Testis (tissue), 3 donors: ENCODE data around the gene COL15A1. TPM values are rescaled to one million over a fixed set of nuclear protein-coding genes. Genes with fewer than 3 reads are reported as not detected.
A peak's percentile ranks its signal among the peaks of the same experiment; 100 is the strongest.

Experiments
- DNase-seq: peaks from one replicate; pipeline ENCODE4 v3.0.0-alpha.2; 2019
- H3K27ac ChIP-seq, 2 donors: fragments of 200-600 bp; sonication (generic); one replicate each; pipeline ENCODE4 v1.5.1; 2019
- H3K27me3 ChIP-seq: fragments of 200-600 bp; sonication (generic); one replicate; pipeline ENCODE4 v1.5.1; 2019
- H3K36me3 ChIP-seq: fragments of 200-600 bp; sonication (generic); one replicate; pipeline ENCODE4 v1.5.1; 2017; ENCODE audit warnings: low read depth; ENCODE audit errors: missing control alignments
- H3K4me1 ChIP-seq: fragments of 200-600 bp; sonication (generic); one replicate; pipeline ENCODE4 v1.5.1; 2019
- H3K4me3 ChIP-seq, 2 donors: fragments of 200-600 bp; sonication (generic); one replicate each; pipeline ENCODE4 v1.5.1; 2017 to 2019
- H3K9me3 ChIP-seq: fragments of 200-600 bp; sonication (generic); one replicate; pipeline ENCODE4 v1.5.1; 2017
- CTCF ChIP-seq, 3 experiments: fragments of 450-650 bp in 2 of 3; fragments of 200-600 bp in 1 of 3; sonication (generic) in 1 of 3; IDR thresholded peaks; one replicate each; pipeline ENCODE4 v1.5.1; 2016 to 2019; ENCODE audit warnings: antibody characterized with exemption in 3 of 3, mild to moderate bottlenecking in 2 of 3, moderate library complexity in 1 of 3
- POLR2A ChIP-seq: fragments of 450-650 bp; IDR thresholded peaks from one replicate; pipeline ENCODE4 v1.6.1; 2017; ENCODE audit warnings: antibody characterized with exemption, mild to moderate bottlenecking, moderate library complexity
- WGBS, 2 donors: methylation state at CpG; one replicate each; pipeline ENCODE4 v1.1.5; 2018; 5-methylcytosine and 5-hydroxymethylcytosine counted together
- intact Hi-C: fragments of 100-400 bp; cut with DNase I; formaldehyde crosslinking; loops from one replicate; pipeline ENCODE4 v1.15.1; 2023; ENCODE audit warnings: low total_unique reads
- polyA plus RNA-seq: library from polyadenylated mRNA; stranded (reverse); fragments of 350-450 nt; fragmentation: Illumina TruSeq; extraction: RNeasy Lipid Tissue Mini Kit (QIAGEN cat#74804); gene quantifications from one replicate; pipeline ENCODE4 v1.2.3, GENCODE V29; 2014; ENCODE audit warnings: low read depth, low replicate concordance; ENCODE audit not compliant: insufficient read depth
- total RNA-seq, 2 donors: library from RNA; depleted of rRNA; stranded (reverse); fragments of >200 nt; gene quantifications; one replicate each; pipeline ENCODE4 v1.2.3, GENCODE V29; 2016

Gene COL15A1
- total and polyA plus RNA-seq, 3 donors from 2014 or later, result 37.2 to 55.5 (median 49.4) TPM

- WGBS, 2 donors, result 48 to 74% methylated on average over 16 to 18 of the region's 18 CpGs
Measured at GRCh38 chr9:98986866-98987651, 43.4 kb downstream of the COL15A1 start.

GRCh38 chr9:98989036-98990000 is 45.6 kb downstream of the COL15A1 start:
- no peak overlapping the region for H3K4me3 ChIP-seq
- H3K9me3 ChIP-seq, result no peaks in the 10 kb centered on the region
- no peaks in the 10 kb centered on the region for H3K27me3 ChIP-seq
- intact Hi-C loops, result no loop called here
- H3K27ac ChIP-seq, result no peak overlapping the region
- no peaks in the 10 kb centered on the region for H3K36me3 ChIP-seq
- no peak for TF ChIP-seq CTCF (IDR thresholded peaks at IDR 0.05)
- no peak for TF ChIP-seq POLR2A
- peak; percentile 15 for DNase-seq
- peaks cover 18% of the 10 kb centered on the region for H3K4me1 ChIP-seq
- 73 to 79% methylated on average over 9 to 13 of the region's 13 CpGs for WGBS, 2 donors

More at GRCh38 chr9:98986866-98987651, 43.4 kb downstream of the COL15A1 start:
- DNase-seq, result peak; percentile 29
- TF ChIP-seq CTCF (IDR thresholded peaks at IDR 0.05) (no peak), POLR2A (no peak)
- Histone ChIP-seq H3K36me3 (no peaks in the 10 kb centered on the region), H3K27ac (peak overlapping the region; percentile 0 to 59), H3K9me3 (no peaks in the 10 kb centered on the region), H3K4me3 (no peak overlapping the region), H3K4me1 (peaks cover 18% of the 10 kb centered on the region), H3K27me3 (no peaks in the 10 kb centered on the region)
- intact Hi-C loops, result no loop called here

- H3K36me3 ChIP-seq, result no peaks in the 10 kb centered on the region
- H3K27ac ChIP-seq, result no peak overlapping the region
- H3K9me3 ChIP-seq, result no peaks in the 10 kb centered on the region
- WGBS, 2 donors, result 89 to 92% methylated on average over 8 of the region's 8 CpGs
- H3K4me3 ChIP-seq, result no peak overlapping the region
- peaks cover 18% of the 10 kb centered on the region for H3K4me1 ChIP-seq
- H3K27me3 ChIP-seq, result no peaks in the 10 kb centered on the region
- no peak for TF ChIP-seq CTCF (IDR thresholded peaks at IDR 0.05)
- TF ChIP-seq POLR2A, result no peak
- intact Hi-C loops, result no loop called here
- DNase-seq, result peak; percentile 11
Measured at GRCh38 chr9:98990181-98990870, 46.6 kb downstream of the COL15A1 start.

GRCh38 chr9:98992107-98992884 is 48.6 kb downstream of the COL15A1 start:
- TF ChIP-seq POLR2A (no peak), CTCF (IDR thresholded peaks at IDR 0.05) (no peak)
- DNase-seq, result peak; percentile 3
- 81 to 95% methylated on average over 5 to 33 of the region's 33 CpGs for WGBS, 2 donors
- Histone ChIP-seq H3K4me1 (peaks cover 12% of the 10 kb centered on the region), H3K27me3 (no peaks in the 10 kb centered on the region), H3K9me3 (no peaks in the 10 kb centered on the region), H3K4me3 (no peak overlapping the region), H3K27ac (no peak overlapping the region), H3K36me3 (no peaks in the 10 kb centered on the region)
- intact Hi-C loops, result no loop called here
